Measurements from ENCODE around the gene NUDT21.

DNA sequence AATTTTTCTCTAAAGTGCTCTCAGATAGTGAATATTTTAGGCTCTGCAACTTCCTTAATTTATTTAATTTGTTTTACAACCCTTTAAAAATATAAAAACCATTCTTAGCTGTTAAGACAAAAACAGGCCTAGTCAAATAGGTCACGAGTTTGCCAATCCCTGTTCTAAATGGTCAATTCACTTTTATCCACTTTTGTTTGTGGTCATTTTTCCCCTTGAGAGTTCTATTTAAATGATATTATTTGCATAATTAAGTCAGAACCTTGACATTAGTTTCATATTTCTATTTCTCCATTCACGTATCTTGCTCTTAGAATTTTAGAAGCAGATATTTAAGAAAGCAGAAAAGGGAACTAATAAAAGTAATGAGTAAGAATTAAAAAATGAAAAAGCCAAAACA, 29.8 kb downstream of the NUDT21 start:
- TF ChIP-seq CTCF (IDR thresholded peaks at IDR 0.05) (no peak), POLR2A (IDR thresholded peaks at IDR 0.05) (no peak)
